ENCODE results near the gene TMEM235. TPM values are rescaled to one million over a fixed set of nuclear protein-coding genes. Genes with fewer than 3 reads are reported as not detected.

The TMEM235 gene
- total and polyA plus RNA-seq, 9 of the 15 experiments (the other 6 are each of a cell fraction or from before 2014, with no cell fraction given) = not detected

DNA sequence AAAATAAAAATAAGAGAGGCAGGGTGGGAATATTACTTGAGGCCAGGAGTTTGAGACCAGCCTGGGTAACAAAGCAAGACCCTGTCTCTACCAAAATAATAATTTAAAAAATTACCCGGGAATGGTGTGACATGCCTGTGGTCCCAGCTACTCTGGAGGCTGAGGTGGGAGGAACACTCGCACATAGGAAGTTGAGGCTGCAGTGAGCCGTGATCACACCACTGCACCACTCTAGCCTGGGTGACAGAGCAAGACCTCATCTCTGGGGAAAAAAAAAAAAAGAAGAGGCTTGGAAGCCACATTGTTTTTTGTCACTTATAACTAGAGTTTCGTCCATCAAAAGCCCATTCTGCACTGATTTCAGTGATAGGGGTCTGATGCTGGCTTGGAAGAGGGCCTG is 3.3 kb upstream of the TMEM235 start:
- intact Hi-C loops (cut with micrococcal nuclease) = no loop called here
- CTCF ChIA-PET (ENCODE audit: low intra/inter-chr PET ratio) = no interaction called here

More for the DNA sequence above, 3.3 kb upstream of the TMEM235 start:
- DNase-seq (ENCODE audit: extremely low read depth in 1 of 4, low spot score in 3 of 4) (no peak), FAIRE-seq (no peak), ATAC-seq (no peak)
- WGBS (ENCODE audit: insufficient coverage, low coverage, missing lambda C conversion rate) = 60% methylated on average over 4 of the region's 4 CpGs
- Histone ChIP-seq H3K79me2 (ENCODE audit: control insufficient read depth, insufficient read depth, low read length) (no peaks in the 10 kb centered on the region), H3K27me3 (ENCODE audit: control insufficient read depth in 2 of 2, insufficient read depth in 2 of 2, low read length in 2 of 2) (no peaks in the 10 kb centered on the region), H3K9me1 (ENCODE audit: control insufficient read depth, insufficient read depth, low read length) (no peaks in the 10 kb centered on the region), H3K4me2 (ENCODE audit: insufficient read depth, low read length) (no peak overlapping the region), H3K27ac (ENCODE audit: extremely low read depth, low read depth, low read length) (no peak overlapping the region), H3K36me3 (ENCODE audit: control insufficient read depth, insufficient read depth, low read length) (peaks cover 23% of the 10 kb centered on the region; the same call in 2 of the 3 replicates), H2AFZ (ENCODE audit: low read depth, low read length) (no peak overlapping the region), H3K4me3 (no peak overlapping the region), H3K4me1 (replicated peaks in 1 of 2; ENCODE audit: control insufficient read depth in 2 of 2, insufficient read depth in 2 of 2, low read length in 2 of 2) (peaks cover 0 to 32% of the 10 kb centered on the region in 2 experiments; a peak in 3 of 5 replicates), H3K9ac (ENCODE audit: insufficient read depth in 1 of 2, low read depth in 2 of 2, low read length in 2 of 2) (no peak overlapping the region), H4K20me1 (replicated peaks; ENCODE audit: control insufficient read depth, insufficient read depth, low read length) (0 out of 2 replicates have a peak, but pooled peaks cover 2% of the 10 kb centered on the region), H3K9me3 (replicated peaks; ENCODE audit: control insufficient read depth, insufficient read depth, low read depth, low read length) (no peaks in the 10 kb centered on the region)
- TF ChIP-seq HOXB6 (CRISPR knock-in tag; IDR thresholded peaks at IDR 0.05; ENCODE audit: borderline replicate concordance) = no peak
- TF ChIP-seq ZNF263 (CRISPR knock-in tag; IDR thresholded peaks at IDR 0.05; ENCODE audit: borderline replicate concordance) = no peak
- no peak for TF ChIP-seq POLR3G (IDR thresholded peaks at IDR 0.05; ENCODE audit: extremely low read depth, insufficient read length, insufficient replicate concordance)
- no peak for TF ChIP-seq ELF4 (CRISPR knock-in tag; IDR thresholded peaks at IDR 0.05)
- TF ChIP-seq, protein P1, sequence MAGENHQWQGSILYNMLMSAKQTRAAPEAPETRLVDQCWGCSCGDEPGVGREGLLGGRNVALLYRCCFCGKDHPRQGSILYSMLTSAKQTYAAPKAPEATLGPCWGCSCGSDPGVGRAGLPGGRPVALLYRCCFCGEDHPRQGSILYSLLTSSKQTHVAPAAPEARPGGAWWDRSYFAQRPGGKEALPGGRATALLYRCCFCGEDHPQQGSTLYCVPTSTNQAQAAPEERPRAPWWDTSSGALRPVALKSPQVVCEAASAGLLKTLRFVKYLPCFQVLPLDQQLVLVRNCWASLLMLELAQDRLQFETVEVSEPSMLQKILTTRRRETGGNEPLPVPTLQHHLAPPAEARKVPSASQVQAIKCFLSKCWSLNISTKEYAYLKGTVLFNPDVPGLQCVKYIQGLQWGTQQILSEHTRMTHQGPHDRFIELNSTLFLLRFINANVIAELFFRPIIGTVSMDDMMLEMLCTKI (IDR thresholded peaks at IDR 0.05; ENCODE audit: partially characterized antibody) = no peak
- no peak for TF ChIP-seq MAFG (tag; conservative IDR thresholded peaks at IDR 0.05)
- no peak for TF ChIP-seq ZEB2 (IDR thresholded peaks at IDR 0.05)
- TF ChIP-seq, protein P2, sequence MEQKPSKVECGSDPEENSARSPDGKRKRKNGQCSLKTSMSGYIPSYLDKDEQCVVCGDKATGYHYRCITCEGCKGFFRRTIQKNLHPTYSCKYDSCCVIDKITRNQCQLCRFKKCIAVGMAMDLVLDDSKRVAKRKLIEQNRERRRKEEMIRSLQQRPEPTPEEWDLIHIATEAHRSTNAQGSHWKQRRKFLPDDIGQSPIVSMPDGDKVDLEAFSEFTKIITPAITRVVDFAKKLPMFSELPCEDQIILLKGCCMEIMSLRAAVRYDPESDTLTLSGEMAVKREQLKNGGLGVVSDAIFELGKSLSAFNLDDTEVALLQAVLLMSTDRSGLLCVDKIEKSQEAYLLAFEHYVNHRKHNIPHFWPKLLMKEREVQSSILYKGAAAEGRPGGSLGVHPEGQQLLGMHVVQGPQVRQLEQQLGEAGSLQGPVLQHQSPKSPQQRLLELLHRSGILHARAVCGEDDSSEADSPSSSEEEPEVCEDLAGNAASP (IDR thresholded peaks at IDR 0.05) = no peak
- TF ChIP-seq STAT5B (CRISPR knock-in tag; IDR thresholded peaks at IDR 0.05) = no peak
- no TSS peak for BruUV-seq (replicated peaks)
- POLR2A ChIA-PET = interaction anchor here (0.7 to 0.8 kb wide), 2 partner anchors 10 to 15 kb away, joined by 4 to 5 read pairs; no protein-coding TSS in a partner anchor
- in situ Hi-C loops (cut with MboI) = no loop called here
